GM18505 (cell line): Measurements from ENCODE around the gene GALNS.

Source experiments
- ATAC-seq: cut with Tn5 transposase; IDR thresholded peaks from one replicate; pipeline ENCODE4 v1.9.1; 2021; ENCODE audit not compliant: unreplicated experiment
- POLR2A ChIP-seq: IDR thresholded peaks from 4 replicates; pipeline ENCODE4 v1.6.1; 2011; ENCODE audit warnings: borderline replicate concordance; ENCODE audit not compliant: insufficient read depth, insufficient read length; ENCODE audit errors: extremely low read depth

Gene GALNS

DNA sequence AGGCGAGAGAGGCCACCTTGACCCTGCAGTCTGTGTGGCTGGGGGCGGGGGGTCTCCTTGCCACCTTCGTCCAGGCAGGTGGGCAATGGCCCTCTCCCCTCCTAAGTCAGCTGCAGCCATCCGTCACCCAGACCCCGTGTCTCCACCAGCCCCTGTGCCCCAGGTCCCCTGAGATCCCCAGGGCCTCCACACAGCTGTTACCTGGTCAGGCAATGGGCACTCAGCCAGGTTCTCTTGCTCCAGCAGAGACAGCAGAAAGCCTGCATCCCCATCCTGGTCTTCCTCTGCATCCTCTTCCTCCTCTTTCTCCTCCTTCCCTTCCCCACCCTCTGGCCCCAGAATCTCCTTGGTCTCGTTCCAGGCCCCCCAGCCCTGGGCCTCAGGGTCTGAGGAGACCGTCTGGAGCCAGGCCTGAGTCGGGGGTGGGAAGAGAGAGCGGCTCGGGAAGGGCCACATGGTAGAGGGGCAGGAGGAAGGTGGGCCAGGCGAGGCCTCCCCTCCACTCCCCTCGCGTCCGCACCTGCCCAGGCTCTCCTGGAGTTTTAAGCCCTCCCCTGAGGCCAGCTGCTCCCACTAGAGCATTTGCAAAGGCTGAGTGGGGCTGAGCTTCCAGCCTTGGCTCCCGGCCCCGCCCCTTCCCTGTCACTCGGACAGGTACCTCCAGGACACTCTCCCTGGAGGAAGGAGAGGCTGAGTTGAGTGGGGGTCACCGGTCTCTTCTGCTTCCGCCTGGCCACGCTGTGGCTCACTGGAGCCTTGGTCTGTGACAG, 9.6 kb upstream of the GALNS start, which contains the start of gene PABPN1L:
PABPN1L (minus strand) TSS at position 510 of the 770 bp plus-strand sequence; CDS start at position 456, 54 bp downstream.
- ATAC-seq, result no peak
- no peak for TF ChIP-seq POLR2A

DNA sequence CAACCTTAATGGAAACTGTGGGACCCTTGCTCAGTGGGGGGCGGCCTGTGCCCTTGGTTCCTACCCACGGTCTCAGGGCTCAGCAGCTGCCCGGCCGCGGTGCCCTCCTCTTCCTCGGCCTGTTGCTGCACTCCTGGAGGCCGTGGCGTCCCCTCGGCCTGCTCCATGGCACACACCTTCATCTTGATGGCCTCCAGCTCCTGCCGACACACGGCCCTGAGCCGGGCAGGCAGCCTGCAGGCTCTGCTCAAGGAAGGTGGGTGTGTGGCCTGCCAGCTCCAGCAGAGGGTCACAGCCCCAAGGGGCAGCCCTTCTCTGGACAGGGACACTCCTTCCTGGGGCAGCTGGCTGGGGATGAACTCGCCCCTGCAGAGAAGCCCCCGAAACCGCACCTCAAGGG, 9.0 kb upstream of the GALNS start:
- no peak for ATAC-seq
- no peak for TF ChIP-seq POLR2A

DNA sequence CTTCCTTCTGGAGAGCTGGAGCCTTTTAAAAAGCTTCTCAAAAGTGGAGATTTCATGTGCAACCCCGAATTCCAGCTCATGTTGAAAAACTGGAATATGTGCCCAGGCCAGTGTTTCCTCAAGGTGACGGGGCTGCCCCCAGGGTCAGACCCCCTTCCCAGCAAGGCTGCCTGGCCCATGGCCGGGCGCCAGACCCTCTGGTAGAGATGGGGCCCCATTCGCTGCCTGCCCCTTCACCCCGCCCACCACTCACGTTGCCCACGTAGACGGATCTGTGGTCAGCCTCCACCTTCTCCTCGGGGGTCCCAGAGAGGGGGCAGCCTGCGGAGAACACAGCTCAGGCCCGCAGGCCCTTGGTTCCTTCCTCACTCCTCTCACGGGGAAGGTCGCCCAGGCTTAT, 8.6 kb upstream of the GALNS start:
- TF ChIP-seq POLR2A, result no peak
- ATAC-seq, result no peak

DNA sequence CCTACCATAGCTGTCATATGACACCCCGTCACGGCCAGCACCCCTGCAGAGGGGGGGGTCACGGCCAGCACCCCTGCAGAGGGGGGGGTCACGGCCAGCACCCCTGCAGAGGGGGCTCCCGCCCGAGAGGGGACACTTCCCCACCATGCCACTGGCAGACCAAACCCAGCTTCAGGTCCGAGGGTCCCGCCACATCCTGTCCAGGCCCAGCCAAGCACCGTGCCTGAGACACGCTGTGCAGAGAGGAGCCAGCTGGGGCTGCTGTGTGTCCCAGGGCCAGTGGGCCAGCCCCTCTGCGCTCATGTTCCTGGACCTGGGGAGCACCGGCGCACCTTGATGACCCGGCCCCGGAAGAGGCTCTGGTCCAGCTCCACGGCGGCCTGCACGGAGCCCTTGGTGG, 7.8 kb upstream of the GALNS start:
- ATAC-seq, result no peak
- TF ChIP-seq POLR2A, result no peak

DNA sequence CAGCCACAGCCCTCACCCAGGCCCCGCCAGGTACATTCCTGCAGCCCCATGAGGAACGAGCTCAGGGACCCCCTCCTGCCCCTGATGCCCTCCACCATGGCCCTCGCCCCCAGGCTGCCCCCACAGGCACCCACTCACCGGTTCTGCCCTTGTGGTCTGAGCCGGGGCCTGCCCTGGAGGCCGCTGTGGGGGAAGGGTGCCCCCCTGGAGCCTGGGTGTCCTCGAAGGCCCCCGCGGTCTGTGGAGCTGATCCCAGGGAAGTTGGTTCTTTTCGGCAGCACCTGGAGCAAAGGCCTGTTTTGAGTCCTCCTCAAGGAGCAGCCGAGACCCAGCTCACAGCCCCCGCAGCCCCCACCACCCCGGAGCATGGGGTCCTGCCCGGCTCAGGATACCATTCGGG, 7.4 kb upstream of the GALNS start:
- no peak for ATAC-seq
- TF ChIP-seq POLR2A, result no peak

DNA sequence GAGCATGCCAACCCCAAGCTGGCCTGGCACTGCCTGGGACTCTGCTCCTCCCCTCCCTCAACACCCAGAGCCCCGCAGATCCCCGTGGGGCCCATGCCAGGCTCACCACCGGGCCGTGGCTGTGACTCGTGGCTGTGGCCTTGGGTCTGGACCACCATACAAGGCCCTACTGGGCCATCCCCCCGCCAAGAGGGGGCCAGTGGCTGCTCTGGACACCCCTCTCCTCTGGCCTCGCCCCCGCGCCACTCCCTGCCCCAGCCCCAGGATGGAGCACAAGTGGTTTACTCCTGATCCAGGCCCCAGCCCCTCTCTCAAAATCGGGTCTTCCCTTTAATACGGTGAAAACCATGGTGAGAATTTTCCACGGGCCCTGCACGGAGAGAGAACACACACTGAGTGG, 6.7 kb upstream of the GALNS start:
- no peak for ATAC-seq
- TF ChIP-seq POLR2A, result no peak

DNA sequence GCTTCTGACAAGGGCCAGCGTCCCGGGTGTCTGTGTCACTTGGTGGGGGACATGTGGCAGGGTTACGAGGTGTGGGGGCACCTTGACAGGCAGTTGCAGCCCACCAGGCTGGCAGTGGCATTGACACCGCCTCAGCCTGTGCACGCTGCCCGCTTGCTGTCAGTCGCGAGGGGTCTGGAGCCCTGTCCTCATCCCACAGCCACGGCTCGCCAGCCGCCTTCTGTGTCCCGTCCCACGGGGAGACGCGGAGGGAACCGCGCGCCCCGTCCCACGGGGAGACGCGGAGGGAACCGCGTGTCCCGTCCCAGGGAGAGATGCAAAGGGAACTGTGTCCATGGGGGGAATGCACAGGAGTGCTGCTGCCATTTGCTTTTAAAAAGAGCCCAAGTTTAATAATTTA, 6.2 kb upstream of the GALNS start:
- no peak for TF ChIP-seq POLR2A
- no peak for ATAC-seq

DNA sequence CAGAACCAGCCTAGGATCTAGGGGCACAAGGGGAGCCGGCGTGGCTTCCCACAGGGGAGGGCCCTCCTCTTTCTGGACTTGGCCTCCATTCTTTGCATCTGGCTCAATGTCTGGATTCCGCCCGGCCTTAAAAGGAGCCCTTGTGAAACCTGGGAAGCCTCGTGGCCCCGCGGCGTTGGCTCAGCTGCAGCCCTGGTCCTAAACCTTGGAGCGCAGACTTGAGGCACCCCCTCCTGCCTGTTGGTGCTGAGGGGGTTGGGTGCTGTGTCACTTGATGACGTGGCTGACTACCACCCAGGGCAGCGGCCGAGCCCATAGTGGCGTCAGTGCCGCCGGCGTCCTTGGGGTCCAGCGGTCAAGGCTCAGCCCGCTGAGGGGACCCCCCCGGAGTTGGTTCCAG, 4.6 kb upstream of the GALNS start:
- no peak for ATAC-seq
- TF ChIP-seq POLR2A, result no peak

DNA sequence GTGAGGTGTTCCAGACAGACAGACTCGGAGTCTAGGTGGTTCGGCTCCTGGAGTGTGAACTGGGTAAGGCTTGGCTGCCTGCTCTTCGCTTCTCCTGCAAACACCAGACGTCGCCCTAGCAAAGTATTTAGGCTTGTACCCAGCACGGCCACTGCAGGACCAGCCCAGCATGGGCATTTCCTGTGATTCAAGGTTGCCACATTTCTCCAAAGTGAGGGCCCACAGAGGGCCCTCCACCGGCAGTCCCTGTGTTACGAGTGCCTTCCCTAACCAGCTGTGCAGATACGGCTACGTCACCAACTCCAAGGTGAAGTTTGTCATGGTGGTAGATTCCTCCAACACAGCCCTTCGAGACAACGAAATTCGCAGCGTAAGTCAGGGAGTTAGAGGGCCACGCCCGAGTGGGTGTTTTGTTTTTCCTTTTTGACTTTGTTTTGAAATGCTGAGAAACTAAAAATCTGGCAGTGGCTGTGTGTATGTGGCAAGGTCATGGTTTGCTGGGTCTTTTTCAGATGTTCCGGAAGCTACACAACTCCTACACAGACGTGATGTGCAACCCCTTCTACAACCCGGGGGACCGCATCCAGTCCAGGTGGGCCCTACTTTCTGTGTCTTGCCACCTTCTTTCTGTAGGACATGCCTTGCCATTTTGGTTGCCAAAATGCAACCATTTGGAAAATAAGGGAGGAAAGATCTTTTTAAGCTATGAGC, 2.8 kb upstream of the GALNS start:
- no peak for TF ChIP-seq POLR2A
- no peak for ATAC-seq

DNA sequence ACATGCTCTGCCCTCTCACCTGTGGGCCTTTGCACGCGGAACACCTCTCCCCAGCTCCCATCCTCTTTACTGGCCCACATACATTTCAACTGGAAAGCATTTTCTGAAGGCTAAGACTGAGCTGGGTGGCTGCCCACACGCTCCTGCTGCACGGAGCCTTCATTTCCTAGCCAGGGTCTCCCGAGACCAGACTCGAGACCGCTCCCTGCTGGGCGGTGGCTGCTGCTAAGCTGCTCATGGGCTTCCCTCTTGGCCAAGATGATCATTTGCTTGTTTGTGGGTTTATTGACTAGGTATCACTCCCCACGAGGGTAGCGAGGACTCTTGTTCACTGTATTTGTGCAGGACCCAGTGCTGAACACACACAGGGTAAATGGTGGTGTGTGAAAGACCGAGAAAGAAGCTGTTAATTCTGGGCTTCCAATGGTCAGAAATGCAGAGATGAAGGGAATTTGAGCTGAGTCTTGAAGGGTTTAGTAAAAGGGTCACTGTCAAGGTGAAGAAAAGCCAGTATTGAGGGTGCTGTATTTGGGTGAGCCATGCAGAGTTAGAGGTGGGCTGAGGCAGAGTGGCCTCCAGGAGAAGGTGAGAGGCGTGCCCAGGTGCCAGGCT, 1.1 kb upstream of the GALNS start:
- ATAC-seq, result peak; percentile 41
- no peak for TF ChIP-seq POLR2A

DNA sequence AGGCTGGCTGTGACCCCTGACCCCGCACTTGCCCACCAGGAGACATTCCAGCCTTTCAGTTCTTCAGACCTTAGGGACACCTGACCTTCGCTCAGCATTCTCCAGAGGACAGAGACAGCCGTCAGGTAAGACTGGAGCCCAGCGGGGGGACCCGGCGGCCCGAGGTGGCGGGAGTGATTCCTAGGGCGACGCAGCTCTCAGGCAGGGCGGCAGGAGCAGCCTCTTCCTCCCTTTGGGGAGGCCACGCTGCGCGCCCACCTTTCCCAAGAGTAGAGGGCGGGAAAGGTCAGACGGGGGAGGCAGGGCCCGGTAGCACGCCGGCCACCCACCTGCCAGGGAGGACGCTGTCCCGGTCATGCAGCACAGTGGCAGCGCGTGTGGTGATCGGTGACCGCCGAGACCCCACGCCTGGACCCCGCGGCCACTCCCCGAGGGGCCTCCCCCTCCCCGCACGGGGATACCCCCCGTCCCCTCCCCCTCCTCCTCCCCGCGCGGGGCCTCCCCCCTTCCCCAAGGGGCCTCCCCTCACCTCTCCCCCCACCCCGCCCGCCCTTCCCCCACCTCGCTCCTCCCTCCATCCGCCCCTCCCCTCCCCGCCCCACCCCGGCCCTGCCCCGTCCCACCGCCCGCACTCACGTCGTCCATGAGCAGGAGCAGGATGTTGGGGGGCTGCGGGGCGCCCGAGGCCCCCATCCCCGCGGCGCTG, 472 bp downstream of the GALNS start:
- no peak for ATAC-seq
- TF ChIP-seq POLR2A, result no peak

DNA sequence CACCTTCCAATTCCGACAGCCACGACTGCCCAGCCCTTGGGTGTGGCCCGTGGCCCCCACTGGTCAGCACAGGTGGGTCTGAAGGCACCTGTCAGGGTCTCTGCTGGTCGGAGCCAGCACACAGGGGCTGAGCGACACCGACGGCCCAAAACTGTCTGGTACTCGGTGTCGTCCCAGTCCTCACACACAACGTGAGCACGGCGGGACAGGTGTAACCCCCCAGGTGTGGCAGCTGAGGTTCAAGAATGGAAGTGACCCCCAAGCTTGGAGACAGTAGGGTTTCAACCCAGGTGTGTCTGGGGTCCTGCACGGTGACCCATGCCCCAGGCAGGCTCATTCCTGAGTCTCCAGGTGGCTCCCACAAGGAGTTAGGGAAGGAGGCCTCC, 1.0 kb downstream of the GALNS start:
- ATAC-seq, result no peak
- TF ChIP-seq POLR2A, result no peak

DNA sequence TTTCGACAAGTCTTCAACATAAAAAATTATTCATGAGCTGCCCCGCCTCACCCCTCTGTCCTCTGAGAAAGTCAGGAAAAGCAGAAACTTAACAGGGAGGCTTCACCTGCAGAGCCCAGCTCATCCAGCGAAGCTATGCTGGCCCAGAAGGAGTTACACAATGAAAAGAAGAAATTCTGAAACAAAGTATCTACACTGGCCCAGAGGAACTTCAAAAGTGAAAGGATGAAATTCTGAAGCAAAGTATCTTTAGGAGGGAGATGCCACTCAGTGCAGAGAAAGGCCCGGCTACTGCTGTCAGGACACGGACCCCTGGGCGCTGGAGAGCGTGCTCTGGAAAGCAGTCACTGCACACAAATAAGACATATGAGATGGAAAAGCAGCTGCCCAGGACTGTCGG, 1.6 kb downstream of the GALNS start:
- ATAC-seq, result no peak
- TF ChIP-seq POLR2A, result no peak
